Putamen (tissue), 1 donor: ENCODE data around the gene NUDC.
"Not testable (repeated sequence)": the region's sequence is repeated elsewhere in the genome, so short reads cannot be mapped to it uniquely, and the experiment has no call there.

ENCODE experiments used
- DNase-seq: peaks from one replicate; pipeline ENCODE4 v3.0.0-alpha.2; 2016; ENCODE audit warnings: low spot score

The NUDC gene

DNA sequence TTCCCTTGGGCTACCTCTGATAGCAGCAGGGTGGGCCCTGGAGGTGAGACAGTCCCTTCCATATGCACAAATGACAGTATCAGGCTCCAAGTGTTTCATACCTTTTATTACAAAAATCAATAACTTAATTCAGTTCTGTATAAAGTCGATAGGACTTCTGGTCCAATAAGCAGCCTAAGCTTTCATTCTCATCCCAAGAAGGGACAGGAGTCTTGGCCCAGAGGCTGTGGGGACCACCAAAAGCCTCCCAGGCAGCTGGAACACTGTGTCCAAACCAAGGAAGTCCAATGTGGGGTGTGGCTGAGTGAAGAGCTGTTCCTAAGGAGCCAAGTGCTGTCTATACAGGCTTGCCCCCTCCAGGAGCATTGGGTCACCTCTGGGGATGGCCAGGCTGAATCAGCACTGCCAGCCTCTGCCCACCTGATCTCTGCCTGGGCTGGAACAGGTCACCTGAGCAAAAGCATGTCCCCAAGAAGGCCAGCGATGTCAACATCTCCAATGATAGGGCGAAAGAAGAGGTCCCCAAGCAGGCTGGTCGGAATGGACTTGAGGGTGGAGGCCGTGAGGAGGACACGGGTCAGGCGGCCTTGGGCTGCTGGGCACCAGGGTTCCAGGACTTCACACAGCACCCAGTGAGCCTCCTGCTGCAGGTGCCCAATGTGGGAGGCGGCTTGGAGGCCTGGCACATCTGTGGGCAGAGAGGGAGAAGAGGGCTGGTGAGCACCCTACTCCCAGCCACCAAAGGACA is 10.0 kb upstream of the NUDC start:
- DNase-seq = no peak

DNA sequence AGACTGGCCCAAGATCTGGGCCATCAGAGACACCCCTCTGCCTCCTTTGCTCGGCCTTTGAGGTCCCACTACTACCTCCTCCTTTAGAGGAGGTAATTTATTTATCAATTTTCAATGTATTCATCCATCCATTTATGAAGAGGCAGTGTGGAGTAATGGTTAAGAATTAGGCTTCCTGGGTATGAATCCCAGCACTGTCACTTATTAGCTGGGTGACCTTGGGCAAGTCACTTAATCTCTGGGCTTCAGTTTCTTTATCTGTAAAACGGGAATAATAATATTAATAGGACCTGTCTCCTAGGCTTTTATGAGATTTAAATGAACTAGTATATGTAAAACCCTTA is 9.4 kb upstream of the NUDC start:
- no peak for DNase-seq

DNA sequence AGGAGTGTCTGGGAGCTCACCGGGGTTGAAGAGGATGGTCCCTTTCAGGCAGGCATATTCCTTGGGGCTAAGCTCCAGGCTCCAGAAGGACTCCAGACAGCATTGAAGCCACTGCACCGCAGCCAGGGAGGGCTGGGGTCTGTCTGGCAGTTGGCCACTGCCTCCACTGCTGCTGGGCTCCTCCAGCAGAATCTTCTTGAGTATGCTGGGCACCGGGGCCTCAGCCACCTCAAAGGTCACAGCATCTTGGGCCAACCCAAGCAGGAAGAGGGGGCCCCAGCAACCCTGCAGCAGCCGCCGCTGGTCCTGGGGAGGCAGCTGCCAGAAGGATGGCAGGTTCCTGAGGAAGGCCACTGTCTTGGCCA is 8.2 kb upstream of the NUDC start:
- no peak for DNase-seq

DNA sequence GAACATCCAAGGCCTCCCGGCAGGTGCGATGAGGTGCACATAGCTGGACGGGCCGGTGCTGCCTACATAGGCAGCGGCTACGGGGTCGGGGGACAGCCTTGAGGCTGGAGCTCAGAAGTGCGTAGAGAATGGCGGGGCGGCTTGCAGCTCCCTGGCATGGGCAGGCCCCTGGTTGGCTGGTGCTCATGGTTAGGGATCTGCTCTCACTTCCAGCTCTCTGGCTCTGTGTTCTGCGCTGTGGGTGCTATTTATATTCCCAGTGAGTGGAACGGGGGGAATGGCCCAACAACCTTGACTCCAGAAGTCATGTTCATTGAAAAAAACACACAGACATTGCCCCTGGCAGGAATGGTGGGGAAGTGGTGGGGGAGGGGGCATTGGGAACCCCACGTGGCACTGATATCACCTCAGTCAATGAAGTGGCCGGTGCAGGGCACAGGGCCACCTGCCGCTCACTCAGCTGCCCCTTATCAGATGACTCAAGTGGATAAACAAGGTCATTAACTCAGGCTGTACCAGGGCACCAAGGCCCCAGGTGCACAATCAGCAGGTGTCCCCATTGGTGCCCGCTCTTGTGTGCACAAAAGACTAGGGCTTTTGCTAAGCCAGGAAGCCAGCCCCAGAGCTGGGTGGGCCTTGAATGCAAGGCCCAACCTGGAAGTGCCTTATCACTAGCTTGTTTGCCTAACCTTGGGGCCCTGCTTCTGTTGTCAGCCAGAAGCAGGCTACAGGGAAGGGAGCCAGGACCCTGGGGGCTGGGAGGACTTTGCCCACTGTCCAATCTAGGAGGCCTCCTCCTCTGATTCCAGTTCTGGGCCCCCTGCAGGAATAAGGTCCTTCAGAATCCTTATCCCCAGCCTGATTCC is 7.6 kb upstream of the NUDC start, which contains the start of gene NR0B2:
TSS of gene NR0B2 (minus strand) at position 222 of the 866 bp plus-strand sequence. CDS start at position 187, 35 bp downstream.
- no peak for DNase-seq

DNA sequence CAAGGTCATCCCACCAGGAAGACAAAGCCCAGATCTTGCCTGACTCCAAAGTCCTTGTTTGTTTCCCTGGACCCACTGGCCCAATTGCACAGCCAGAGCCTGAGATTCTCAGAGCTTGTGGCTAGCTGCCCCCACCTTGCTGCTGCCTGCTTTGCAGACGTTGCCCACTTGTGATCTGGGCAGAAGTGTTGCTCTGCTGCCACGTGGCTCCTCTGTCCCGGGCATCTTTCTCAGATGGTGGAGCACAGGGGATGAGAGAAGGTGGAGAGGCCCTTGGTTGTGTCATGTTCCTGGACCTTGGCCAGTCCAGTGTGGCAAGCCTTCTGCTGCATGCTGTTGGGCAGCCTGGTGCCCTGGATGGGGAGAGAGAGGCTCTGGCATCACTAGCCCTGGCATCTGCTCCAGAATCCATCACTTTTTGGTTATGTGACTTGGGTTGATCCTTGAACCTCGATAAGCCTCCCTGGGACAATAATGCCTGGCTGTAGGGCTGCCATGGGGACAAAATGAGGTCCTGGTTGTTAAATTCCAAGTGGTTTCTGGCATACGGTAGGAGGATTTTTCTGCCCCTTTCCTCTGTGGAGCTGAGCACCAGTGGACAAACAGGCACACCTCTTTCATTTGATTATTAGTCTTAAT is 6.2 kb upstream of the NUDC start:
- no peak for DNase-seq

DNA sequence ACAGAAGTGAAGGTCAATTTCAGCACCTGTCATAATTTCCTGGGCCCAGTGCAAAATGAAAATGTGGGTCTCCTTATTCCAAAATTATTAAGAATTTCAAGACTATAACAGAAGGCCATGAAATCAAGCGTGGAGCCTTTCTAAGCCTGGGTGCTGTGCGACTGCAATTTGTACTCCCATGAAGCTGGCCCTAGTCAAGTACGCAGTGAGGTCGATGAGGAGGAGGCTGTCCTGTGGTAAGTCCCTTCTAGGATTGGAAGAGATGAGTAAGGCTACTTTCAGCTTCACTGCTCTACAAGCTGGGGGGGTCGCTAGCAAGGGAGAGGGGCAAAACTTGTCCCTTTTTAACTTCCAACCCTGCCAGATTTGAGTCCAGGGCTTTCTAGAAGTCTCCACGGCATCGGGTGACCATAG is 410 bp upstream of the NUDC start:
- no peak for DNase-seq

DNA sequence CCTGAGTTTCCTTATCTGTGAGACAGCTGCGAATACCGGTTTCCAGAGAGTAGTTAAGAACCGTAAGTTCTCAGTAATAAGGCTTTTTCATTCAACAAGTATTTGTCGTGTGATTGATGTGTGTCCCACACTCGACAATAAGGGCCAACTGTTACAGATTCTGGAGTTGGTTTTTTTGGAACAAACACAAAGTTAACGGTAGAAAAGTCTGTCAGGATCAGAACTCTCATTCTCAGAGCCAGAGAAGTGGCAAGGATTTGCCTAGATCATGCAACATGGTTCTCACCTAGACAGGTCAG is 837 bp downstream of the NUDC start:
- no peak for DNase-seq

DNA sequence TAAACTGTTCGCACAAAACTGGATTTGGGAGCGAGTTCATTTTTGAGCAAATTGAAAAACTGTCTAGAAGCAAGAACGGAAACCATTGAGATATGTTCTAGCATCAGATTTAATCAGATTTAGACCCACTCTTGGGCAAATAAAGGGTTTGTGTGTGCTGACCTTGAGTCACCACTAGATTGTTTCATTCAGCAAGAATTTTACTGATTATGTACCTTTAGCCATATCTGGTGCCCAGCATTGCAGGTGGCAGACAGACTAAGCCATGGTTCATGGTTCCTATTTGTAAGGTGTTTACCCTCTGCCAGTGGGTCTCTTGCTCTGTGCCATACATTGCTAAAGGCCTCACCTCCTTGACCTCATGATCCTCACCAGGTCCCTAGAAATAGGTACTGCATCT is 1.4 kb downstream of the NUDC start:
- no peak for DNase-seq

DNA sequence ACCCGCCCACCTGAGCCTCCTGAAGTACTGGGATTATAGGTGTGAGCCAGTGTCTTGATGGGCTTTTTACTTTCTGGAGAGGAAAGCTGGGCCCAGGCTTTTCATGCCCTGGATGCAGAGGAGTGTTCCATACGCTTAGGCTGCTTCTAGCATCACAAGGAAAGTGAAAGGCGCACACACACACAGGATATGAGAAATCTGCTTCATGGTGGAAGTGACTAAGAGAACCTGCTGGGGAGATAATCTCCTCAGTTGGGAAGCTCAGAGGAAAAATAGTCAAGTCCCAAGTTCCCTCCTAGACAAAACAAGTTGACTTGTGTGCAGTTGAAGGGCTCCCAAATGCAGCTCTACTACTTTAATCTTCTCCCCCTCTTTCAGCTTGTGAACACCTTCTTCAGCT is 2.2 kb downstream of the NUDC start:
- no peak for DNase-seq

DNA sequence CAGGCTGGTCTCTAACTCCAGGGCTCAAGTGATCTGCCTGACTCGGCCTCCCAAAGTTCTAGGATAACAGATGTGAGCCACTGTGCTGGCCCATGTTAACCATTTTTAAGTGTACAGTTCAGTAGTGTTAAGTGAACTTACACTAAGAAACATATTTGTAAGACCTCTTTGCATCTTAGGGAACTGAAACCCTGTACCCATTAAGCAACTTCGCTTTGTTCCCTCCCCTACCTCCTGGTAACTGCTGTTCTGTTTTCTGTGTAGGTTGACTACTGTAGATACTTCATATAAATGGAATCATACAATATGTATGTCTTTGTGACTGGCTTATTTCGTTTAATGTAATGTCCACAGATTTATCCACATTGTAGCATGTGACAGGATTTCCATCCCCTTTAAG is 11.0 kb downstream of the NUDC start:
- DNase-seq = no peak

DNA sequence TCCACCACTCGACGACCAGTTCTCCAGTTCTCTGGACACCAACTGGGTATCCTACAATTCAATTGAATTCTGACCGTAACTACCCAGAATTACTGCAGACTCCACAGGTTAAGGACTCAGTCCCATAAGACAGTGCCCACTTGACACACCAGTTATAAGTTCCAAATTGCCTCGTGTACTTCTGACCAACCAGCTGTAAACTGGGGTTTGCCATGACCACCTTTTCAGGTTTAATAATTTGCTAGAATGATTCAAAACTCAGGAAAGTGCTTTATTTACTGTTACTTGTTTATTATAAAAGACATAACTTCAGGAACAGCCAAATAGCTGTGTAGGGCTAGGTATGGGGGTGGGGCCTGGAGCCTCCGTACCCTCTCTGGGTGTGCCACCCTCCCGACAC is 15.3 kb downstream of the NUDC start:
- DNase-seq = no peak

DNA sequence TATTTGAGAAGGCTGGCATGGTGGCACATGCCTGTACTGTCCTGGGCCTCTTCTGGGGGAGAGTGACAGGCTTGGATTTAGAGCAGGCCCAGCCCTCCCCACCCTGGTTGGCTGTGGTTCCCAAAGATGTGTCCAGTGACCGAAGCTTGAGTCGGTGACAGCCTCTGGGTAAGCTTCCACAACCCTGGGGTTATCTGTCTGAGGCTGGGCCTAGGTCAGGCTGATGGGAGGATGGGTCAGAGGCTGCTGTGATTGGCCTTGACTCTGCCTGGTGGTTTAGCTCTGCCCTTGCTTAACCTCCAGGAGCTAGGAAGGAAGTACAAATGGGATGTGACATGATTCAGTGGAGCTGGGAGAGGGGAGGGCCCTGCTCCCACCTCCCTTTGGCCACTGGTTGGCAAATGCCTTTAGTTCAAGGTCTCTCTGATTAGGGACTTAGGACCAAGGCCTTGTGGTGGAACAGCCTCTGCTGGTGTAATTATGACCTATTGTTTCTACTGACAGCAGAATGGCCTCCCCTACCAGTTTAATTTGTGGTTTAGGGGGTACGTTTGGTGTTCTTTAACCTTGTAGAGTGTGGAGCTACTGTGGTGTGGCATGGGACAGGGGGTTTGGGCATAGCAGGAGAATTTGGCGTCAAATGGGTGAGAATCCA is 16.6 kb downstream of the NUDC start:
- DNase-seq = no peak

DNA sequence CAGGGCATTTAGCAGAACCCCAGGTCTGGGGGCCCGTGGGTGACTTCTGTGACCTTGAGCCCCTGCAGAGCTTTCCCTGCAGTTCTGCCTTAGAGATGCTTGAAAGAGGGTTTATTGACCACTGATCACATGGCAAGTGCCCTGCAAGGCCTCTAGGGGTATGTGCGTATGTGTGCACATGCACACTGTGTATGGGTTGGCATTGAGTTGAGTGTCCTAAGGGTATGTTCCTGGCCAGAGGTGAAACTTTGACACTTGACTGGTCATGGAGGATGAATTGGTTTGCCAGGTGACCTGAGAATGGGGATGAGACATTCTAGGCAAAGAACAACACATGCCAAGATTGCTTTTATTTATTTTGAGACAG is 17.1 kb downstream of the NUDC start:
- DNase-seq = no peak

DNA sequence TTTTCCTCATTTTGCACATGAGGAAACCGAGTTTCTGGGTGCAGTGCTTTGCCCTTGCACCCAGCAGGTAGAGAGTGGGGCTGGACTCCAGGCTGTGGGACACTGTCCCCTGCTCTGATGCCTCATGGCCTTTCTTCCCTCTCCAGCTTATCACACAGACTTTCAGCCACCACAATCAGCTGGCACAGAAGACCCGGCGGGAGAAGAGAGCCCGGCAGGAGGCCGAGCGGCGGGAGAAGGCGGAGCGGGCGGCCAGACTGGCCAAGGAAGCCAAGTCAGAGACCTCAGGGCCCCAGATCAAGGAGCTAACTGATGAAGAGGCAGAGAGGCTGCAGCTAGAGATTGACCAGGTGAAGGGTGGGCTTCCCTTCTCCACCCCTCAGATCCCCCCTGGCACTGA is 19.8 kb downstream of the NUDC start:
- no peak for DNase-seq

DNA sequence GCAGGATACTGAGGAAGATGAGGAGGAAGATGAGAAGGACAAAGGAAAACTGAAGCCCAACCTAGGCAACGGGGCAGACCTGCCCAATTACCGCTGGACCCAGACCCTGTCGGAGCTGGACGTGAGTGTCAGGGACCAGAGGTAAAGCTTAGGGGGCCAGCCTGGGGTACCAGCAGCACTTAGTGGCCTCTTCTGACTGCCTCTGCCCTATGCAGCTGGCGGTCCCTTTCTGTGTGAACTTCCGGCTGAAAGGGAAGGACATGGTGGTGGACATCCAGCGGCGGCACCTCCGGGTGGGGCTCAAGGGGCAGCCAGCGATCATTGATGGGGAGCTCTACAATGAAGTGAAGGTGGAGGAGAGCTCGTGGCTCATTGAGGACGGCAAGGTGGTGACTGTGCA is 21.1 kb downstream of the NUDC start:
- no peak for DNase-seq

DNA sequence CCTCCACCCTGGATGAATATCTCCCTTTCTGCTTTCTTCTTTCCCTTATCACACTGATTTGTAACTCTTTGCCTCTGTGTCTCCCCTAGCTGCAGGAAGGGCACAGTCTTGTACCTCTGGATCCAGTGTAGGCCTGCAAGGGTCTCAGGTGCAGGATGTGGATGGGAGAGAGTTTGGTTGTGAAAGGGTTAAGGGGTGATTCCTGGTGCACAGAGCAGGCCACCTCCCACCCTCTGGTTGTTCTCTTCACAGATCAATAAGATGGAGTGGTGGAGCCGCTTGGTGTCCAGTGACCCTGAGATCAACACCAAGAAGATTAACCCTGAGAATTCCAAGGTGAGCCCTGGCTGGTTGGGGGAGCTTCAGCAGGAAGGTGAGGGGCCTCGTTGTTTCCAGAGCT is 23.6 kb downstream of the NUDC start:
- DNase-seq = no peak

DNA sequence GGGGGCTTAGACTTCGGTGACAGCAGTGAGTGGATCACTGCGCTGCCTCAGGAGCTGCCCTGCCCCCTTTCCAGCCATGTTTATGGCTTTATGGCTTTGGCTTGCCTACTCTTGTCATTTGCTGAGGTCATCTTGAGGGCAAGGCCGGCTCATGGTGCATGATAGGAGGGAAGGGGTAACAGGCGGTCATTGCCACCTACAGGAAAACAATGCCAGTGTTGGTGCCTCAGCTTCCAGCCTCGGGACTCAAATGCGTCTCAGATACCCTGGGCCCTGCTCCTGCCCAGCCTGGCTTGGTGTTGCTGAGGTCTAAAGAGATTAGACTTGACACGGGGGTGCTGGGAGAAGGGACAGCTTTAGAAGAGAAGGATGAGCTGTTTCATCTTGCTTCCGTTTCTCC is 24.2 kb downstream of the NUDC start:
- no peak for DNase-seq

DNA sequence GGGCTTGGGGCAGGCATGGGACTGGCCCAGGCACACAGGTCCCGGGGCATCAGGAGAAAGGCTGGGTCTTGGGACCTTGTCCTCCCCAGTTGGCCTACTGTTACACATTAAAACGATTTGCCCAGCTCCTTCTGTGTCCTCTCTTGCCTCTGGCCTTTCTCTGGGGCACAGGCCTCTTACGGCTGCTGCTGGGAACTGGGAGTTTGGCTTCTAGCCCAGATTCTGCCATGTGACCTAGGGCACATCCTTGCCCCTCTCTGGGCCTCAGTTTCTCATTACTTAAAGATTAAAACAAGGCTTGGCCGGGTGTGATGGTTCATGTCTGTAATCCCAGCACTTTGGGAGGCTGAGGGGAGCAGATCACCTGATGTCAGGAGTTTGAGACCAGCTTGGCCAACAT is 24.7 kb downstream of the NUDC start:
- DNase-seq = no peak

DNA sequence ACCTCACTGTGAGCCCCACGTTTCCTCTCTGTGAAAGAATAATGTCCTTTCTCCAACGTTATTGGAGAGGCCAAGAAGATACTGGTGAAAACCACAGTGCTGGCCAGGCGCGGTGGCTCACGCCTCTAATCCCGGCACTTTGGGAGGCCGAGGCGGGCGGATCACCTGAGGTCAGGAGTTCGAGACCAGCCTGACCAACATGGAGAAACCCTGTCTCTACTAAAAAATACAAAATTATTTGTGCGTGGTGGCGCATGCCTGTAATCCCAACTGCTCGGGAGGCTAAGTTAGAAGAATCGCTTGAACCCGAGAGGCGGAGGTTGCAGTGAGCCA is 27.1 kb downstream of the NUDC start:
- not testable (repeated sequence) for DNase-seq

DNA sequence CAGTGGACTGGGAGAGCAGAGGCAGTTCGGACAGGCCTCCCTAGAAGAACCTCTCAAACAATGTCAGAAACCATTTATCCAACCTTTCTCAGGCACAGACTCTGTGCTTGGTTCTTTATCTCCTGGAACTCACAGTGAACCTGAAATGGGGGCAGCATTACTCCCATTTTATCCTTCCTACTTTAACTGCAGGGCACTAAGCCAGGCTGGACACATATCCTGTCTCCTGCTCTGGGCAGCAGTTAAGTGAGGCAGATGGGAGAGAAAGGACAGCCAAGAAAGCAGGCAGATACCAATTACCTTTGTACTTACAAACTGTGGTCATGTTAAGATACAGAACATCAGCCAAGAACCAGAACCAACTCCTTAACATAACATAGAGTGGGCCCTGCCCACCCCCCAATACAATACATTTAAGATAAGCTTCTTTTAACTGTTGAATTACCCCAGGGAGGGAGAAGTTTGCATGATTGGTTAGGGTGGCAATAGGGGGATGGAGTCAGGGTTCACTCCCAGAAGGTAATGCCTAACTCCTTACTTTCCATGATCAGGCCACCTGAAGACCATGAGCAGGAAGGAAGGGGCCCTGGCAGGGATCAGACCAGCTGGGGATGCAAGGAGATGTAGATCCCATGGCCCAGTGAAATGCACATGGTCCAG is 27.9 kb downstream of the NUDC start:
- DNase-seq = no peak

DNA sequence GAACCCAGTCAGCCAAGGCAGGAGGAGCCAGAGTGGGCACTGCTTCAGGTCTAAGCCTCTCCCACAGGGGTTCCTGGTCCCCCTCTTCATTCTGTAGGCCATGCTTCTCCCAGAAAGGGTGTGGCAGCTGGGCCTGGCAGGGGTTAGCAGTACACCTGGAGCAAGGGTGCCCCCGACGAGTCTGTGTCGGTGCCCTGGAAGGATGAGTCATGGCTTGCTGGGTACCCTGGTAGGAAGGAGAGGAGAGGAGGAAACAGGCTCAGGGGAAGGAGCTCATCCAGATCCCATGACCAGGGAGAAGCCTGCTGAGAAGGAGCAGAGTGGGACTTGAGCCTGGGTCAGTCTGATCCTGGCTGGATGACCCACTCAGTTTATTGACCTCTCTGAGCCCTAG is 28.4 kb downstream of the NUDC start:
- DNase-seq = no peak

DNA sequence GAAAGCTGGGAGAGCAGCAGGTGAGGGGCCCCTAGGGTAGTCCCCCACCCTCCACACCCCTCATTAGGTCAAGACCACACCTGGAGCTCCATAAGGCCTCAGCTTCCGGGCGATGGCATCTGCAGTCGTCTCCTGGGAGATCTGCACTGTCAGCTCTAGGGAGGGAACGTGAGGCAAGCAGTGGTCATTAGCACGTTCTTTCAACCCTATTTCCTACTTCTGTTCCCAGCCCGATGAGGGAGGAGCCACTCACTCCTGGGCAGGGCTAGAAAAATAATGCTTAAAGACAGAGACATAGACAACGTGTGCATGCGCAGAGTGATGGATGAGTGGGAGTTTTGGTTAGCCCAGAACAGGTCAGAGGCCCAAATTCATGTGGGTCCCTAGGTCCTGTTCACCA is 29.1 kb downstream of the NUDC start:
- DNase-seq = no peak

DNA sequence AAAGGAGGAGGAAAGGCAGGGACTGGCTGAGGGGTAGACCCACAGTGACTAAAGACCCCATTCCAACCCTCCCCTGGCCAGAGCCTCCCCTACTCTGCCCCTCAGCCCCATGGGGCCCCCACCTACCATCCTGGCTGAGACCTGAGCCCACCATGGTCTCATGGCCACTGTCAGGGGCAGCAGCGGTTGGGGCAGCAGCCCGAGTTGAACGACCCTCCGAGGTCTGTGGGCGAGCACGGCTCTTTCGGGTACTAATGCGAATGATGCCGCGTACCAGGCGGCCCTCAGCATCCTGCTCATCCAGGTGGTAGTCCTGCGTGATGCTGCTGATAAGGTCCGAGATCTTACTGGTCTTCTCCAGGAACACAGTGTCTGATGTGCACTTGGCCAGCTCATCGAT is 29.7 kb downstream of the NUDC start:
- DNase-seq = no peak
